Activated CD4-positive, CD25-positive, alpha-beta regulatory T cell treated with anti-CD3 and anti-CD28 coated beads, Interleukin-2, amount 50 U/mL, for 72 hours (primary cell): ENCODE data around the gene ZNF296.
"Not testable (repeated sequence)": the region's sequence is repeated elsewhere in the genome, so short reads cannot be mapped to it uniquely, and the experiment has no call there.

ENCODE experiments used
- DNase-seq: peaks from one replicate; pipeline ENCODE4 v3.0.0; 2021

Gene ZNF296

GRCh38 chr19:45076029-45076850 lies at the start of gene ZNF296:
Gene ZNF296, minus strand, starts transcription at chr19:45076478. Its CDS starts 105 bp downstream, at chr19:45076373.
- DNase-seq: peak; percentile 86

DNA sequence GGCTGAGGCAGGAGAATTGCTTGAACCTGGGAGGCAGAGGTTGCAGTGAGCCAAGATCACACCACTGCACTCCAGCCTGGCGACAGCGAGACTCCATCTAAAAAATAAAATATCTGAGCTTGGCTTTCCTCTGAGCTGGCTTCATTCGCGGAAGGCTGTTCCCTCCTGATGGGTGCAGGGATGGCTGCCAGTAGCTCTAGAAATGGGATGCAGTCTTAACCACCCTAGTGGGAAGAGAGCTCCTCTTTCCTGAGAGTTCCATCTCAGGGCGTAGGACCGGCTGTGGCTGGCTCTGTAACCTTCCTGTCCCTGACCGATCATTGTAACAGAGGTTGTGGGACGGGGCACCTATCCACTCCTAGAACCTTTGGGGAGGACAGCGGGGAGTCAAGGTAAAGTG lies 49.1 kb upstream of the ZNF296 start:
- DNase-seq: no peak

- DNase-seq: no peak
Observed at GRCh38 chr19:45124021-45124420, 47.7 kb upstream of the ZNF296 start.

DNA sequence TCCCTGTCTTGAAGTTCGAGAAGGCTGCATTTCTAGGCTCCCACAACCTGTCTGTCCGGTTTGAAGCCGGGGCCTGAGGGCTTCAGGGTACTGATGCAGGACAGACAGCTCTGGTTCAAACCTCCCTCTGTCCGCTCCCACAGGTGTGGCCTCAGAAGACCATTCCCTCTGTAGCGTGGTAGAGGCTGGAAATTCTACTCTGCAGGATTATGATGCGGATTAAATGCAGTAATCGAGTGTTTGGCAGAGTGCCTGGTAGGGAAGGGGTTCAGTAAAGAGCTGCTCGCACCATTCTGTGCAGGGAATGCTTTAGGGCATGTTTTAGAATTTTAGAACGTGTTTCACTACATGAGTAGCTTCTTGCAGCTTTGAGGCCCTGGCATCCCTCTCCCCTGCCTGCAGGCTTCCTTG lies 47.2 kb upstream of the ZNF296 start:
- DNase-seq: no peak

GRCh38 chr19:45122832-45123231 lies 46.6 kb upstream of the ZNF296 start:
- no peak for DNase-seq

DNA sequence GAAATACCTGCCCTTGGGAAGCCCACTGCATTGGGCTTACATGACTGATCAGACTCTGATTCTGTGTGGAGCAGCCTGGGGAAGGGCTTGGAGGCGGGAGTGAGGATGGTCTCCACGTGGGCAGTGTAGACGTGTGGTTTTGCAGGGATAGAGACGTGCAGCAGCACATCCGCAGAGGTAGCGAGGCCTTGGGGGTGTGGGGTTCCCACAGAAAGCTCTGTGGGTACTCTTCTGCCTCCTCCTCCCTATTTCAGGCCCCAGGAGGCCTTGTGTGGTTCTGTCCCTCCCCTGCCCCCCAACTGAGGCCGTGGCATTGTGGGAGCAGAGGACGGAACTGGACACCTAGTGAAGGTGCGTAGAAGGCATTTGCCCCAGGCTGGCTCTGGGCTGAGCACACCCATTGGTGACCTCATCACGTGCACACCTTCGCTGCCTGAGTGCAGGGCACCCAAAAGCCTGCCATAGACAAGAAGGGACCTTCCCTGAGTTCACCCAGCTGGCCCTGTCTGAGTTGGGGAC lies 45.6 kb upstream of the ZNF296 start:
- DNase-seq: no peak

GRCh38 chr19:45119582-45119981 lies 43.3 kb upstream of the ZNF296 start:
- DNase-seq: no peak

DNA sequence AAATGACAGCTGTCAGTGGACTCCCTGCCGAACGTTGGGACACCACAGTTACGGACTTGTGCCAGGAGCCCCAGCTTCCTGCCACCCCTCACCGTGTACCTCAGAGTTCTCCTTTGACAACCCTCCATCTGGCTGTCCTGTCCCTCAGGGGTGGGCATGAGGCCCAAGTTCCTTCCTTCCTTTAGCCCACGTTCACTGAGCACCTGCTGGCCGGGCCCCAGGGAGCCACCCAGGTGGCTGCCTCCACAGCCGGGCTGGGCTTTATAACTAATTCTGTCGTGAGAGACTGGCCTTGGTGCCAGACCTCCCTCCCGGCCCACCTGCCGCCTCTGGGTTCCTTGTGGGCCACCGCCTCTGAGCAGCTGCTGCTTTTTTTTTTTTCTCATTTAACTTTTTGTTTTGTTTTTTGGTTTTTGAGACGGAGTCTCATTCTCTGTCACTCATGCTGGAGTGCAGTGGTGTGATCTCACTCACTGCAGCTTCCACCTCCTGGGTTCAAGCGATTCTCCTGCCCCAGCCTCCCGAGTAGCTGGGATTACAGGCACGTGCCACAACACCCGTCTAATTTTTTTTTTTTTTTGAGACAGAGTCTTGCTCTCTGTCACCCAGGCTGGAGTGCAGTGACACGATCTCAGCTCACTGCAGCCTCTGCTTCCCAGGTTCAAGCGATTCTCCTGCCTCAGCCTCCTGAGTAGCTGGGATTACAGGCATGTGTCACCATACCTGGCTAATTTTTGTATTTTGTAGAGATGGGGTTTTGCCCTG lies 42.5 kb upstream of the ZNF296 start:
- not testable (repeated sequence) for DNase-seq

GRCh38 chr19:45118106-45118505 lies 41.8 kb upstream of the ZNF296 start:
- DNase-seq: no peak

DNA sequence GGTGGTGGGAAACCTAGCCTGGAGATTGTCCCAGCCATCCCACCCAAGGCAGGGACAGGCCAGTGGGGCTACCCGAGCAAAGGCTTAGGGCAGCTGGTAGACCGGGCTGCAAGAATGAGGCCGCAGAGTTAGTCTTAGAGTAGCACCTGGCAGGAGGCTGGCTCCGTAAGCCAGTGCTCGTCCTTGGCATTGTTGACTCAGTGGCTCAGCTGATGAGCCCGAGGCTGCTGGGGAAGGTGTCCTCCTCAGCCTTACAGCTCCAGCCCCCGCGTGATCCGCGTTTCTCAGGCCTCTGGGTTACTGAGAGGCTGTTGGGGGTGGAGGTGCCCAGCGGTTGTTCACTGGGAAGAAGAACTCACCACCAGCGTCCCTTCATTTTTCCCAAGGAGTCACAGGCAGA lies 41.4 kb upstream of the ZNF296 start:
- DNase-seq: no peak

DNA sequence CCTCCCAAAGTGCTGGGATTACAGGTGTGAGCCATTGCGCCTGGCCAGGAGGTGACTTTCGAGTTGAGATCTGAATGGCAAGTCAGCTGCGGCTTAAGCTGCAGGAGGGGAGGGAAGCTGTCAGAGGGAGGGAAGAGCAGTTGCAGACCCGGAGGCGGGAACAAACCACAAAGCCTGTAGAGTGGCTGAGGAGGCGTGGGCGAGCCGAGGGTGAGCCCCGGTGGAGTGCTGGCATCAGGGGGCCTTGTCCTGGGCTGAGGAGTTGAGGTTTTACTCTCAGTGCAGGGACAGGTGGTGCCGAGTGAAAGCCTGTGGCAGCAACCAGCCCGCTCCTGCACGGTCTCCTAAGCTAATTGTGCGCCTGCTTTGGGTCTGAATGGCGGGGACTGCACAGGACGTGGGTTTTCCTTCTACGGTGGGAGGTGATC lies 40.9 kb upstream of the ZNF296 start:
- peak; percentile 39 for DNase-seq

DNA sequence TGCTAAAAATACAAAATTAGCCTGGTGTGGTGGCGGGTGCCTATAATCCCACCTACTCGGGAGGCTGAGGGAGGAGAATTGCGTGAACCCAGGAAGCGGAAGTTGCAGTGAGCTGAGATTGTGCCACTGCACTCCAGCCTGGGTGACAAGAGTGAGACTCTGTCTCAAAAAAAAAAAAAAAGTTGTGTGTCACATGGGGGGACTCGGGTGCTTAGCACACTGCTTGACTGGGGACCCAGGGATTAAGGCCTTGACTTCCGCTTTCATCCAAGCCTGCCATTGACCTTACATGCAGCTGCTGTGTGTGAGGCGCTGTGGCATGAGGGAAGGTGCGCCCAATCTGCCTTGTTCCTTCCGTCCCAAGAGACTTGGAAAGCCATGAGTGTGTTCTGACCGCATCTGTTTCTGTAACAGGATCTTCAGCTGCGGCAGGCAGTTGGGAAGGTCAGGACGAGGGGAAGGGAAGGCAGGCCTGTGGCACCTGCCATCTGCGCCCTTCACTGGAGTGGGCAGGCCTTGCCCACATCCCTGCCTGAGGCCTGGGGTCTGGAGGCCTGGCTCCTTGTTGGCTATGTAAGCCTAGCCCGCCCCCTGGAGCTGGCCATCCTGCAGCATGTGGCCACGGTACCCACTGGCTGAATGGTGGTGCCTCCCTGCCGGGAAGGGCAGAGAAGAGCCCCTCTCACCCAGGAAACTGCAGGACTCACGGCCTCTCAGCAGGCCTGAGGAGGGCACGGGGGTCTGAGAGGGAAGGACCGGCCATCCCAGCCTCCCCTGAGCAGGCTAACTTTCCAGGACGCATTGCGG lies 39.7 kb upstream of the ZNF296 start:
- no peak for DNase-seq

DNA sequence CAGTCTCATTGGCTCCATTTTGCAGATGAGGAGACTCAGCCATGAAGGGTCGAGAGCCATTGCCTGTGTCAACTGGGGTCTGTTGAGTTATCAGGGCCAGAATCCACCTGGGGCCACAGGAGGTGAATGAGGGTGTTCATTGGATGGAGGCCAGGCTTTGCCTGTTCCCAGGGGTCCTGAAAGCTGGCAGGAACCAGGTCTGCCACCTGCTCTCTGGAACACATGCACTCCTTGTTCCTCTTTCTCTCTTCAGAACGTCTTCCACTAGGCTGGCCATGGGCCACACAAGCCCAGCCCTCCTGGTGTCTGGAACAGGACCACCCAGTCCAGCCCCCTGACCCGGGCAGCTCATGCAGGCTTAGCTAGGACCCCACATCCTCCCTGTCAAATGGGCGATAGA lies 37.8 kb upstream of the ZNF296 start:
- no peak for DNase-seq

GRCh38 chr19:45113628-45114027 lies 37.4 kb upstream of the ZNF296 start:
- no peak for DNase-seq

DNA sequence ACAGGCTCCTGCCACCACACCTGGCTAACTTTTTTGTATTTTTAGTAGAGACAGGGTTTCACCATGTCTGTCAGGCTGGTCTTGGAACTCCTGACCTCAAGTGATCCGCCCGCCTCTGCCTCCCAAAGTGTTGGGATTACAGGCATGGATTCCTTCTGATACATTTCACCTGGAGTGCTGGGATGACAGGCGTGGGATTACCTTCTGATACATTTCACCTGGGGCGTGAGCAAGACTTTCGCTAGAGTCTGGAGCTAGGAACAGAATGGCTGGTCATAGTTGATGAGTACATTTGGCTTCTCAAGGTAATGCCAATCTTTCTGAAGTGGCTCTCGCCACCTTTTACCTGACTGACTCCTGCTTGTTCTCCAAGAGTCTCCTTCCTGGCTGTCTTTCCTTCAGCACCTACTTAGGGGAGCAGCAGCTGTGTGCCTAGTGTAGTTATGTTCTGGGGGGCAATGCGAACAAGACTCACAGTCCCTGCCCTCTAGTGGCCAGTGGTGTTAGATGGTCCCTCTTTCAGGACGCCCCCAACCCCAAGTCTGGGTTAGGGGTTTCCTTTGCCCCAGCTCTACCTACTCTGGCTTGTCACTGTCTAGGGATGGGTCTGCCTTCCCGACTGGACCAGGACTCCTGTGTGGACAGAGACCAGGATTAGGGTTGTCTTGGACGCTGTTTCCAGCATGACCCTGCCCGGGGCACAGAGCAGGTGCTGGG lies 36.0 kb upstream of the ZNF296 start:
- DNase-seq: no peak

DNA sequence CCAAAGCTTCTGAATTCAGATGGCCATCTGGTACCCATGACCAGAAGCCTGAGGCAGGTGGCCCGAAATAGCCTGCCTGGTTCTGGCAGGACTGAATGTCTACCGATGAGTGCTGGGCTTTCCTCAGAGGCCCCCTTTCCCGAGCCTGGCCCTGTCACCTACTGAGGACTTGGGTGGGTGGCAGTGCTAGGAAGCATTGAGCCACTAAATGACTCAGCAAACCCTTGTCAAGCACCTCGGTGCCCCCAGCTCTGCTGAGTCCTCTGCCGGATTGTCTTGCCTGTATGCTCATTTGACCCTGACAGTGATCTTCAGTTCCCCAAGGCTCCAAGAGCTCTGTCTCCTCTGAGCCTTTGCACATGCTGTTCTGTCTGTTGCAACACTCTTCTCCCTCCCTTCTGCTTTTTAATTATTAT lies 34.6 kb upstream of the ZNF296 start:
- DNase-seq: no peak

DNA sequence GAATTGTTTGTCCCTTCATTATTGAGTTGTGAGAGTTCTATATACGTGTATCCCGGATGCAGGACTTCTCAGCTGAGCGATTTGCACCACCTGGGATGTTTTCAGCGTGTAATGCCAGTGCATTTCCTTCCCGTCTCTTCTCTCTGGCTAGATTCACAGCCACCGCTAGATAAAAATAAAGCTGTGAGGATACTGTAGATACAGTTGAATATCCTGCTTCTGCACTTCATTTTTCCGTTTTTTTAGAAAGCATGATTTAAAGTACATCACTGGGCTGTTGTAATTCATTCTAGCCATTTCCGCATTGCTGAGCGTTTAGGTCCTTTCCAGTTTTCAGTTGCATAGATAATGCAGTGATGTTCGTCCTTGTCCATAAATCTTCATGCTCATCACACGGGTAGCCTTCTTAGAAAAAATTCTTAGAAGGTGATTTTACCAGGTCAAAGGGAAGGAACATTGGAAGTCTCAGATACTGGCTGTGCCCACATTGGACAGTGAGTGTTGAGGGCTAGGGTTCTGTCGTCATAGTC lies 31.4 kb upstream of the ZNF296 start:
- DNase-seq: no peak

- DNase-seq: not testable (repeated sequence)
Observed at GRCh38 chr19:45106363-45106762, 30.1 kb upstream of the ZNF296 start.

DNA sequence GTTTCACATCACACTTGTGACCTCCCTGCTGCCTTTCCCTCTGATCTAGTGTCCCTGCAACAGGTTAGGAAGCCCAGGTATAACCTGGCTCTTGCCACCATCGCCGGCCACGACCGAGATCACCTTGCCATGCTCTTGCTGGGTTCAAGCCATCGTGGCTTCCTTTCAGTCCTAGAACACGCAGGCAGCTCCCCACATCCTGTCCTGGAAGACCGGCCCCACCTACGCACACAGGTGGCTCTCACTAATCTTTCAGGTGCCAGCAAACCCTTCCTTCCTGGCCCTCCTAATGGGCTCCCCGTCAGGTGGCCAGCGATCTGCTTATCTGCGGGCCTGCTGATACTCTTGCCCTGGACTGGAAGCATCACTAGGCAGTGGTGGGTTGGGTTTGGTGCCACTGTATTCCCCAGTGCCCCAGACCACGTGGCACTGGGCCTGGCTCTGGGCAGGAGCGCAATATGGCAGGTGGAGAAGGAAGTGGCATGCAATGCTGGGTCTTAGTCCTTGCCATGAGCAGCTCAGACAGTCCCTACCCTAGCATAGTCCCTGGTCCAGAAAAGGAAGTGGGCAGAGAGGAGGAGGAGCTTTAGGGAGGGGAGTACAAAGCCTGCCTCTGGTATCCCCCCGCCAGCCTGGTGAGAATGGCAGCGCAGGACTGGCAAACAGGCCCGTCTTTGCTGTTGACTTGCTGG lies 28.5 kb upstream of the ZNF296 start:
- DNase-seq: no peak

GRCh38 chr19:45103508-45104319 lies 27.4 kb upstream of the ZNF296 start:
- DNase-seq: no peak

- DNase-seq: no peak
Observed at GRCh38 chr19:45103156-45103507, 26.9 kb upstream of the ZNF296 start.
